RWPE1 (cell line): ENCODE results near the gene NANOS3.
A peak's percentile ranks its signal among the peaks of the same experiment; 100 is the strongest.

Experiments used
- CTCF ChIA-PET: fragments of 350-600 bp; sonication (Branson Sonifier 250); formaldehyde crosslinking; extraction: SDS; loops from one replicate; lab custom pipeline; 2021; lab: Yijun Ruan, JAX
- POLR2A ChIA-PET: fragments of 400-600 bp; formaldehyde crosslinking; extraction: SDS; loops from one replicate; lab custom pipeline; 2020; ENCODE audit warnings: antibody characterized with exemption; ENCODE audit not compliant: low non-redundant PET; lab: Yijun Ruan, JAX
- DNase-seq: peaks from one replicate; pipeline ENCODE4 v3.0.0; 2012; ENCODE audit warnings: low spot score
- H3K27ac ChIP-seq: fragments of 450-650 bp; 2 replicates; pipeline ENCODE4 v1.5.1; 2017
- TF ChIP-seq, protein P1 (sequence below): fragments of 450-650 bp; conservative IDR thresholded peaks from 2 replicates; pipeline ENCODE4 v1.5.1; 2017; ENCODE audit warnings: low read depth, mild to moderate bottlenecking

Gene NANOS3

DNA sequence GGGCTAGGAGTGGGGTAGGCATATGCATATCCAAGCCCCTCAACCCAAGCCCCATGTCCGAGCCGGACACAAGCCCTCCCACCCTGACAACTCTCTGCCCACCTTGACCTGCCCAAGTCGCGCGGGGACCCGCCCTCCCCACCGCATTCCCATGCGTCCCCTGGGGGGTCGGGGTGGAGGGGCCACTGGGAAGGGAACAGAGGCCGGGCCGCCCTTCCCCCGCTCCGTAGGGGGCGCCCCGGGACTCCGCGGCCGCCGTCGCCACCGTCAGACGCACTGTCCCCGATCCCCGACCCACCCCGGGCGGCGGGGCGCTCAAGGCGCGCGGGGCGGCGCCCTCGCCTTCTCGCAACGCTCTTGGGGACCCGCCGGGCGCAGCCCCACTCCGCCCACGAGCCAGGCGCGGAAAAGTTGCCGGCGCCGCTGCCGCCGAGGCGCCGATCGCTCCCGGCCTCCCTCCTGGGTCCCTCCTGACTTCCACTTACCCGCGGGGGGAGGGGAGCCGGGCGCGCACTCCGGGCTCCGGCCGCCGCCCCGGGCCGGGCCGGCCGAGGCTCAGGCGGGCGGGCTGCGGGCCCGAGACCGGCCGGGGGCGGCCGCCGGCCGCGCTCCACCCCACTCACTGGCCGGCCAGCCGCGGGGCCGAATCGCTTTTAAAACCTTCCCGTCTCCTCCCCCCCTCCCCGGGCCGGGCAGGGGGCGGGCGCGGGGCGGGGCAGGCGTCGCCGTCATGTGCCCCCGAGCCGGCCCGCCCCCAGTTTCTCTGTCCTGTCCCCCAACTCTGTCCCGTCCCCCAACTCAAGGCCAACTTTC is 34.4 kb upstream of the NANOS3 start:
- ChIA-PET CTCF (no interaction called here), POLR2A (no interaction called here)
- TF ChIP-seq, protein P1, sequence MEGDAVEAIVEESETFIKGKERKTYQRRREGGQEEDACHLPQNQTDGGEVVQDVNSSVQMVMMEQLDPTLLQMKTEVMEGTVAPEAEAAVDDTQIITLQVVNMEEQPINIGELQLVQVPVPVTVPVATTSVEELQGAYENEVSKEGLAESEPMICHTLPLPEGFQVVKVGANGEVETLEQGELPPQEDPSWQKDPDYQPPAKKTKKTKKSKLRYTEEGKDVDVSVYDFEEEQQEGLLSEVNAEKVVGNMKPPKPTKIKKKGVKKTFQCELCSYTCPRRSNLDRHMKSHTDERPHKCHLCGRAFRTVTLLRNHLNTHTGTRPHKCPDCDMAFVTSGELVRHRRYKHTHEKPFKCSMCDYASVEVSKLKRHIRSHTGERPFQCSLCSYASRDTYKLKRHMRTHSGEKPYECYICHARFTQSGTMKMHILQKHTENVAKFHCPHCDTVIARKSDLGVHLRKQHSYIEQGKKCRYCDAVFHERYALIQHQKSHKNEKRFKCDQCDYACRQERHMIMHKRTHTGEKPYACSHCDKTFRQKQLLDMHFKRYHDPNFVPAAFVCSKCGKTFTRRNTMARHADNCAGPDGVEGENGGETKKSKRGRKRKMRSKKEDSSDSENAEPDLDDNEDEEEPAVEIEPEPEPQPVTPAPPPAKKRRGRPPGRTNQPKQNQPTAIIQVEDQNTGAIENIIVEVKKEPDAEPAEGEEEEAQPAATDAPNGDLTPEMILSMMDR = no peak
- peak; percentile 90 for DNase-seq
- H3K27ac ChIP-seq = peak overlapping the region; percentile 100

DNA sequence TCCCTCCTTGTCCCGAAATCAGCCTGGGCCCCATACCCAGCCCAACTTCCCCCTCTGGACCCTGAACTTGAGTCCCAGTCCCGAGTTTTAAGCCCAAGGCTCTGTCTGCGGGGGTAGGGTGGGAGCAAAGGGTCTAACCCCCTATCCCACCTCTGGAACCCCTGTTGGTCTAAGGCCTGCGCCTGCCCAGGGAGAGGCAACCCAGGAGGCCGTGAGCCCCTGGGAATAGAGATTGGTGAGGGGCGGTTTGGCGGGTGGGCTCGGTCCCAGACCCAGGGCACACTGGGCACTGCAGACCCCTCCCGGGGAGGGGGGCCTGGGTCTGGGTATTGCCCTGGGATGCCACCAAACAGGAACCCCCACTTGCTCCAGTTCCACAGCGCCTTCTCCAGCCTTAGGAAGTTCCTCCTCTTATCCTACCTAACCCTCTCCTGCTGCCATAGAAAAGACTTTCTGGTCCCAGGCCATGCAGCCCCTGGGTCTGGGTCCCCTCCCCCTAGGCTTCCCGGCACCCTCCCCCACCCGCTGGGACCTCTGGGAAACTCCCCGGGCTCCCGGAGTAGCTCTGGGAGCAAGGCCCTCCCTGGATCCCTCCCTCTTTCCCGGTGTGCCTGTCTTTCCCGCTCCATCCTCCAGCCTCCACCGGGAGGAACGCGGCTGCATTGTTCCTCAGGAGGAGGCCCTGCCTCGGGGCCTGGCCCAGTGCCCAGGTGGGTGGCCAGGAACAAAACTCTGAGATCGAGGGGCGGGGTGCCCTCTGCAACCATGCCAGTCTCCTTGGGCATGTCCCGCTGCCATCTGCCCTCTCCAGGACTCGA is 33.6 kb upstream of the NANOS3 start:
- TF ChIP-seq, protein P1 = no peak
- peak; percentile 88 for DNase-seq
- ChIA-PET POLR2A (interaction anchor here (0.6 to 1.3 kb wide), 2 partner anchors 9 to 361 kb away, joined by 4 to 6 read pairs; no protein-coding TSS in a partner anchor), CTCF (interaction anchor here (0.6 to 2.0 kb wide), 2 partner anchors 19 to 183 kb away, joined by 3 to 9 read pairs; no protein-coding TSS in a partner anchor)
- H3K27ac ChIP-seq = peak overlapping the region; percentile 100

DNA sequence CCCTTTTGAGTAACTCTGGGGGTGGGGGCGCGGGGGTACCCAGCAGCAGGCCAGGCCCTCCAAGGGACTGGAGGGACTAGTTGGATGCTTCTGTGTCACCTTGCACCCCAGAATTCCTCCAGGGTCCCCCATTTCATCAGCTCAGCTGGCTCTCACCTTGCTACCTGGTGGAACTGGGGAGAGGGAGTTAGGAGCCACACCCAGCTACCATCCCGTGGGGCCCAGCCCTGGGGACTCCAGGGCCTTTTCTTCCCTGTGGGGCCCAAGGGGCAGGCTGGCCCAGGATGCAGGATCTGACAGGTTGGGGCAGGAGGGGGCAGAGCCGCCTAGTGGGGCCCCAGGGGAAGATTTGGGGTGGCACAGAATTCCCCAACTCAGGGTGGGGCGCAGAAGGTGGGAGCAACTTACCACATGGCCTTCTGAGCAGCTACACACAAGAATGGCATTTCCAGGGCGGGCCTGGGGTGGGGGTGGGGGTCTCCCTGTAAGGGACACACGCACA is 32.8 kb upstream of the NANOS3 start:
- H3K27ac ChIP-seq = peak overlapping the region; percentile 100
- POLR2A ChIA-PET = interaction anchor here (0.6 to 1.3 kb wide), 2 partner anchors 8 to 362 kb away, joined by 4 to 6 read pairs; no protein-coding TSS in a partner anchor
- DNase-seq = peak; percentile 73
- CTCF ChIA-PET = interaction anchor here (0.6 to 2.0 kb wide), 2 partner anchors 18 to 184 kb away, joined by 3 to 9 read pairs; no protein-coding TSS in a partner anchor
- TF ChIP-seq, protein P1 = no peak; the same call in 1 of the 2 replicates

DNA sequence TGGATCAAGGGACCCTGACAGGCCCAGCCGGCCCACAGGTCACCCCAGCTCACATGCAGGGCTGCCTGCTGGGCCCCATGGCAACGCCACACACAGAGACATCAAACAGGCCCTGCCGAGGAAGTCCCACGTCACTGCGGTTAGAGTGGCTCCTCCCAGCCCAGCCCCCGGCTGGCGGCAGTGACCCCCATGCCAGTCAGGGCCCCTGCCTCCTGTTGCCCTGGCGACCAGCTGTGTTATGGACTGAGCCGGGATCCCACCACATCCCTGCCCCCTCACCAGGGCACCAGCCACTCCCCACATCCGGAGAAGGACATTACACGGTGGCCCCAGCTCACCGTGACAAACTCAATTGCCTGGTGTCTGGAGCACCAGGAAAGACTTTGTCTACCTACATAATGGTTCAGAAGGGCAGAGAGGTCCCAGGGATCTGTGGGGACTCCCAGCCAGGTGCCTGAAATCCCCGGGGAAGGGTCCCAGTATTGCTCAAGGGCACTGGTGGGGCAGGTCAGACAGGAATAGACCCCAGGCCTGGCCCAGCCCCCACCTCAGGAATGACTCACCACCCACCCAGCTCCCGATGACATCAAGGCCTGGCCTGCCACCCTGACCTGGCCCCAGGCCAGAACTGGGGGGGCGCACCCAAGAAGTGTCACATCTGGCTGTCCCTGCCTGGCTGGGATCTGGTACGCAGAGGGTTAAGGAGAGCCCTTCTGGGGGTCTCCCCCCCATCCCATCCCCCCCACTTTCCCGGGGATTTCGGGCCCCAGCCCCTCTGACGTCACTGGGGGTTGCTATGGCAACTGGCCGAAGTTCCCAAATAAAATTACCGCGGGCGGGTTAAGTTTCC is 30.2 kb upstream of the NANOS3 start:
- CTCF ChIA-PET = interaction anchor here (0.6 to 1.3 kb wide), 4 partner anchors 10 to 250 kb away, joined by 3 to 5 read pairs (median 4); partner anchors contain the start of gene MISP3
- POLR2A ChIA-PET = interaction anchor here (0.5 to 1.1 kb wide), 2 partner anchors 11 to 26 kb away, joined by 3 to 5 read pairs; no protein-coding TSS in a partner anchor
- peak overlapping the region; percentile 100 for H3K27ac ChIP-seq
- DNase-seq = peak; percentile 92
- TF ChIP-seq, protein P1 = no peak

DNA sequence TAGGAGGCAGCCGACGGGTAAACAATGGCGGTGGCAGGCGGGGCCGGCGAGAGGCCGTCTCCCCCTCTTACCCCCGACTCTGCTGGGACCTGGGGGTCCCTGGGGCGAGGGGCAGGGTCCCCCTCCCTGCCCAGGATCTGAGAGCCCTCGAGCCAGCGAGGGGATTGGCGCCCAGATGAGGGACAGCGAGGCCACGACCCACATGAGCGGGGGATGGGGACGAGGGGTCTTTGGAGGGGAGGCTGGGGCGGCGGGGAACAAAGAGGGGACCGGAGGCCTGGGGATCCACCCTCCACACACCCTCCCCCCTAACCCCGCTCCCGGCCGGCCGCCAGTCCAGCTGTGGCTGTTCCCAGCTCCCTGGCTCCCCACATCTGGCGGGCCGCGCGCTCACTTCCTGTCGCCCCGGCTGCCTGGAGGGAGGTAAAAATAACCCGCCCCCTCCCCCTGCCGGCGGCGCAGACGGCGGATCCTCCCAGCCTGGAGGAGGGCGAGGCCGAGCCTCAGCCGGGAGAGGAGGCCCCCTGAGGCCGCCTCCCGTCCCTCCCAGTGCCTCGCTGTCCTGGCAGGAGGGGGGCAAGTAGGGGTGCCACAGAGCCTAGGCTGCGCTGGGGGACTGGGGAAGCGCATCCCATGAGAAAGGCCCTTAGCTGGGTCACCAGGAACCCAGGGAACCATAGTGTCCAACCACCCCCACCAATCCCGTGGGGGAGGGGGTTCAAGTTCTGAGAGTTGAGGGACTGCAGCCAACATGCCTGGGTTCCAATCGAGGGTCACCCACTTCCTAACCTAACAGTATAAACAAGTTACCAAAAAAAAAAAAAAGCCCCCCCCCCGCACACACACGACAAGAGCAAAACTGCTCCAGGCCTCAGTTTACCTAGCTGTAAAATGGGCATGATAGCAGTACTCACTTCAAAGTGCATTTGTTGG is 29.3 kb upstream of the NANOS3 start:
- DNase-seq = peak; percentile 86
- ChIA-PET POLR2A (no interaction called here), CTCF (interaction anchor here (0.7 to 1.3 kb wide), 4 partner anchors 11 to 687 kb away, joined by 3 to 4 read pairs (median 4); partner anchors contain the start of gene MISP3)
- TF ChIP-seq, protein P1 = no peak
- H3K27ac ChIP-seq = peak overlapping the region; percentile 100
